HG03064 (cell line): ENCODE results near the gene ASIC3.

Source experiments
- ATAC-seq: cut with Tn5 transposase; IDR thresholded peaks from one replicate; pipeline ENCODE4 v1.9.1; 2021; ENCODE audit warnings: low read depth; ENCODE audit not compliant: unreplicated experiment

ASIC3 gene

DNA sequence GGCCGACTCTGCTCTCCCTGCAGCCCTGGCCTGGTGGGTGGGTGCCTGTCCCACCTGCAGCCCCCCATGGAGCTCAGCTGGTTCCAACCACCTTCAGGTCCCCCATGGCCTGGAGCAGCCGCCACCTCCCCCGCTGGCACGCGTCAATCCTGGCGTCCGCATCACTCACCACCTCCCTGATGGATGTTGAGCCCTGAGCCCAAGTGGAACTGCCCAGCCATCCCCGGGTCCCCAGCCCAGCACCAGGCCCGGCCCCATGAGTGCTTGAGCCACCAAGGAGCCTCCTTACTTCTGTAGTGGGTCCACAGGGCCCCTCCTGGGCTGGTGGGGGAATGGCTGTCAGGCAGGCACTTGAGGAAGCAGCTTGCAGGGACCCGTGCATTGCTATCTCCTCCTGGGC is 52.6 kb downstream of the ASIC3 start:
- ATAC-seq, result no peak

DNA sequence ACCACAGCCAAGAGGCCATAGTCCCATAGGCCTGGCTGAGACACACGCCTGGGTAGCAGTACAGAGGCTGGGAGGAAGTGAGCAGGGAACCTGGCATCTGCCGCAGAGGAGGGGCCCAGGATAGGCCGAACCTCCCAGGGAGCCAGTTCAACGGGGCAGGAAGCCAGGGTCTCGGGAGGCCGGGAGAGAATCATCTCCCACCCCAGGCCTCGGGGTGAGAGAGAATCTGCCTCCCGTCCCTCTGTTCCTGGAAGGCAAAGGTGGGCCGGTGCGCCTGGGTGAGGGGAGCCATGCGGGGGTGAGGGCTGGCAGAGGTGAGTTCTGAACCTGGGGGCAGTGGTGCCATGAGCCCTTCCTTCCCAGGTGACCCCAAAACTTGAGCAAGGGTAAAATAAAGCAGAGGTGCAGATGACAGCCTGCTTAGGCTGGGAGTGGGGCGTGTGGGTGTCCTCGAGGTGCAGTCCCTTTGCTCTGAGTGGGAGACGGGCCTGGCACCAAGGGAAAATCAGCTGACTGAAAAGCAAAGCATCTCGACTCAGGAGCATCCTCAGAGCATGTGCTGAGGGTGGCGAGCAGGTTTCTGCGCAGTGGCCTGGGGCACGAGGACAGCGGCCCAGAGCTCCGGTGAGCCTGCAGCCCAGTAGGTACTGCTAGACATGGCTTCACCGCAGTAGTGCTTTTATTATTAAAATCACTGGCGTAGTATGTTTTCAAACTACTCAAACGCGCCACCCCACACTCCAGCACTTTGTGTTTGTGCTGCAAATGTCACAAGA is 53.5 kb downstream of the ASIC3 start:
- no peak for ATAC-seq
